GM18519 (cell line): ENCODE measurements around the gene ATP2B3.

Experiments
- ATAC-seq: cut with Tn5 transposase; IDR thresholded peaks from one replicate; pipeline ENCODE4 v1.9.1; 2021; ENCODE audit warnings: mild to moderate bottlenecking, moderate library complexity; ENCODE audit not compliant: unreplicated experiment, low FRiP score

The ATP2B3 gene

DNA sequence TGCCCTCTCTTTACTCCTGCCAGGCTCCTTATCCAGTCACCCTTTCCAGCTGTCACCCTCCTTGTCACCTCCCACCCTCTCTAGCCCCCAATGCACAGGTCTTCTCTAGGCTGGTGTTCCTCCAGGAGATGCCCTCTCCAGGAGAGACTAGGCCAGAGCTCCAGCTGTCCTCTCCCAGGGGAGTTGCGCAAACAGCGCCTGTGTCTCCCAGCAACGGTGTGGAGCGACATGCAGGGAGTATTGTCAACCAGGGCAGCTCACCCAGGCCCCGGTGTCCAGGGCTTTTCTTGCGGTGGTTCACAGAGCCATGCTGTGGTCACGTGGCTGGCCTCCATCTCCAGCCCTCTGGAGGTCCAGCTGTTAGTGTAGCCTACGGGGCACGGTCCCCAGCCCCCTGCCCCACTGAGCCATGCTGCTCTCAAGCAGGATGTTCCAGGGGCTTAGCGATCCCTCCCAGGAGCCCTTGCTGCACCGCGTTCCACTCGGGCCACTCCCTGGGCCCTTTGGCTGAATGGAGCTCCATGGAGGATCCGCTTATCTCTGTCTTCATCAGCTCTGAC is 46.7 kb downstream of the ATP2B3 start:
- no peak for ATAC-seq

DNA sequence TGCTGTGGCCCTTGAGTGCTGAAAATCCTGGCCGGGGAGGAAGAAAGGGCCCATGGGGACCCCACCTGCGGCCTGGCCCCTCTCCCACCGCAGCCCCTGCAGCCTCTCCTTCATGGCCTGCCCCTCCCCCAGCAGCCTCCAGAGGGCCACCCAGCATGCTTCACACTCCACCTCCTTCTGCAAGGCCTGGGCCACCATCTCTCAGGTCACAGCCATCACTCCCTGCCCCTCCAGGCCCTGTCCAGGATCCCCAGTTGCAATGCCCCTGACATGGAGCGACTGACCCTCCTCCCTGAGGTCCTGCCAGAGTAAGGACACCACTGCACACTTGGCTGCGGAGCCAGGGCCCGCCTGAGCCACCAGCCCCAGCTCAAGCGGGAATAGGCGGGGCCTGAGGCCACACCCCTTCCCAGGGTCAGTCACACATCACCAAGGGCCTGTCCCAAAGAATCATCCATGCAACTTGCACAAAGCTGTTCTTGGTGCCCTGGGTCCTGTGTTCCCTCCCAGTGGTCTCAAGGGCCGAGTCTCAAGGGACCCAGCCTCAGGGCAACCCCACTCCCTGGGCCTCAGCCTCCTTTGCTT is 48.6 kb downstream of the ATP2B3 start:
- no peak for ATAC-seq

DNA sequence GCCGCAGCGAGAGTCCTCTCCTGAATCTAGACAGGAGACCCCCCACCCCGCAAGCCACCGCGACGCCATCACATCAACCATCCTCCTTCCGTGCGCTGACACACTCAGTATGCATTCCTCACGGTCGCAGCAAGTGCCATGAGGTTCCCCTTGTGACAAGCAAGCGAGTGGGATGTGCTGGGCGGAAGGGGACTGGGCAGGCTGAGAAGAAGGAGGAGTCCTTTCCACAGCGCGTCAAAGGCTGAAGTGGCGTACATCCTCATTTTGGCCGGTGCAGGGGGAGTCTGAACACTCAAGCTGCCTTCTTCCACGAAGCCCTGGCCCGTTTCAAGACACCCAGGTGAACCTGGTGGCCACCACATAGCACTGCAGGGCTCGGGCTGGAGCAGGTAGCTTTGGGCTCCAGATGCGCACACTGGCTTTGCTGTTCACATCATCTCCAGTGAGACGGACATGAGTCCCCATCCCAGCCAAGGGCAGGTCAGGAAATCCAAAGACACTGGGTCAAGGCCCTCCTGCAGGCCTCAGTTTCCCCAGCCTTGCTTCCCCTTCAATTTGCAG is 51.1 kb downstream of the ATP2B3 start:
- ATAC-seq: no peak

DNA sequence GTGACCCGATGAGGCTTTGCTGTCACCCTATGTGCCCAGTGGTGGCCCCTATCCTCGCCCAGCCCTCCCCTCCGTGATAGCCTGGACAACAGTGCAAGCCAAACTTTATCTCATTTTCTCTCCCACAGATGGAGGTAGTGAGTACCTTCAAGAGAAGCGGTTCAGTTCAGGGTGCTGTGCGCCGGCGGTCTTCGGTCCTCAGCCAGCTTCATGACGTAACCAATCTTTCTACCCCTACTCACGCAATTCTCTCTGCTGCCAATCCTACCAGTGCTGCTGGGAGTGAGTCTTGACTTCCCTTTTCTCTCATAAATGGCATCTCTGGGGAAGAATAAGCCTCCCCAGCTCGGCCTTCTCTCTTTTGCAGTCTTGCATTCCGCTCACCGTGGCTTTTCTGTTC is 52.0 kb downstream of the ATP2B3 start:
- no peak for ATAC-seq

DNA sequence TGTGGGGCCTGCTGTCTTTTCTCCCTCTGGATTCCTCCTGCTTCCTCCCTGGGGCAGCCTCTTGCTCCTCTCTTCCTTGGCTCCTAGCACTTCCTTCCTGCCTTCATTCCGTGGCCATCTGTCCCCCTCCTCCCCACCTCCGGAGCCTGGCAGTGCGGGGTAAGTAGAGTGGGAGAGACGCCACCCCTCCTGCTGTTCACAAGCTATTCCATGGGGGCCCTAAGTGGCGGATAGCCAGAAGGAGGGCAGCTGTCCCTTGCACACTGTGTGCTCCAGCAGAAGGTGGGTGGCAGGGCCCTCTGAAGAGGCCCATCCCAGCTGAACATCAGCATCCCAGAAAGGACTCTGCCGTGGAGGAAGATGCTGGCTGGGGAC is 54.1 kb downstream of the ATP2B3 start:
- no peak for ATAC-seq

DNA sequence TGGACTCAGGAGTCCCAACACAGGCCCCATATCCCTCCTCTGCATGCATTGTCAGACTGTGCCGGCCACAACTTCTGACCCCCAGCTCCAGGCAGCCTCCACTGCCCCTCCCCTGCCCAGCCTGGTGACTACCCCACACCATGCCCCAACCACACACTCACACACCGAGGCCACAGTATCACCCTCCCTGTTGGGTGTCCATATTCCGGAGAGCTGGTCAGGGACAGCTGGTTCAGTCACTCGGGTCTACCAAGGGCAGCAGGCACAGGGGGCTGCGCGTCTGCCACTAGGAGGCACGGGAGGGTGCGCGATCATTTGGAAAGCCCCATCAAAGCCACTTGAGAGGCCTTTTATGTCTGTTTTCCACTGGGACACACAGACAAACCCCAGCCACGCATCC is 55.2 kb downstream of the ATP2B3 start:
- no peak for ATAC-seq

DNA sequence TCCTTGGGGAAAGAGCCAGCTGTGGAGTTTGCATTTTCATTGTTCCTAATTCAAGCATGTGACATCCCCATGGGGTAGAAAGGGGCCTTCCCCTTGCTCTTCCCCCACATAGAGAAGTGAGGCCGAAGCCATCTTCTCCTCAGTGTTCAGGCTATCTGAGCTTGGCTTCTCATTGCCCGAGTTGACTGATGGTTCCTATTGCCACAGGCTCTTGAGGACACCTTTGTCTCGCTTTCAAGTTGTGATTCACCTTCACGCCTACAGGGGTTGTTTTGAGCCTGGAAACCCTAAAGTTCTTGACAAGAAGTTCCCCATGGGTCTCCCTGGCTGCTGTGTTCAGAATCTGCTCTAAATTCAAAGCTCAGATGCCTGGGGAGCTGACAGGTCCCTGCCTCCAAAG is 56.5 kb downstream of the ATP2B3 start:
- no peak for ATAC-seq

DNA sequence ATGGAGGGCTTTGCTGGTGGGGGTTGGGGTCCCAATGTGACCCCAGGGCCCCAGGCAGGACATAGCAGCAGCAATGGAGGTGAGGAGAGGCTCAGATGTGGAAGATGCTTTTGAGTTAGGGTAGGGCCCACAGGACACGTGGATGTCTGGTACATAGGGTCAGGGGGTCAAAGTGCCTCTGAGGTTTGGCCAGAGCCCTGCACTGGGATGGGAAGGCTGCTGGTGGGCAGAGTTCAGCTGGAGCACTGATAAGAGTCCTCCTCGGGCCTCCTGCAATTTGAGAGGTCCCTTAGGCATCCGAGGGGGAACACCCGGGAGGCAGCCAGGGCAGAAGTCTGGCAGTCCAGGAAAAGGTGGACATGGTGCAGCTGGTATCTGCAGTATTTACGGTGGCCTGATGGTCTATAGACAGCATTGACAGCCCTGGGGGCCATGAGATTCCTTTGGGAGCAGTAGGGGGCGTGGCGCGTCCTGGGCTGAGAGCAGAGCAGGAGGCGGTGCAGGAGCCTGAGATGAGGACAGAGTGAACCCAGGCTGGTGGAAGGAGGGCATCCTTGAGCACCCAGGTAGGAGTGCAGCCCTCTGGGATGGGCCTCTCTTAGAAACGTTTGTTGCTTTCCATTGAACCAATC is 58.9 kb downstream of the ATP2B3 start:
- no peak for ATAC-seq

DNA sequence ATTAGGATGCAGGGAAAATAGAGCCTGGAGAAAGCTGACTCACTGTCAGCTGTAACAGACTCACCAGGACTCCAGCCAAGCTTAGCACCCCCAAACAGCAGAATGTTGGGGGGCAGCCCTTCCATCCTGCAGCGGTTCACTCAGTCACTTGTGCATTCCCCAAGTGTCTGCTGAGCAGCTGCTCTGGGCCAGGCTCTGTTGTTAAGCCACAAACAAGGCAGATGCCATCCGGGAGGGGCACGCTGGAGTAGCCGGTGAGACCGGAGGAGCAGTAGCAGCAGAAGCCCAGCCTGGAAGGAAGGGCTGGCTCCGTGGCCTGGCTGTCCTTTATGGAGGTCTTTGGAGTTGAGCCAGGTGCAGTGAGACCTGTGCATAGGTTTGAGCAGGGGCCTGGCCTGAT is 59.5 kb downstream of the ATP2B3 start:
- no peak for ATAC-seq

DNA sequence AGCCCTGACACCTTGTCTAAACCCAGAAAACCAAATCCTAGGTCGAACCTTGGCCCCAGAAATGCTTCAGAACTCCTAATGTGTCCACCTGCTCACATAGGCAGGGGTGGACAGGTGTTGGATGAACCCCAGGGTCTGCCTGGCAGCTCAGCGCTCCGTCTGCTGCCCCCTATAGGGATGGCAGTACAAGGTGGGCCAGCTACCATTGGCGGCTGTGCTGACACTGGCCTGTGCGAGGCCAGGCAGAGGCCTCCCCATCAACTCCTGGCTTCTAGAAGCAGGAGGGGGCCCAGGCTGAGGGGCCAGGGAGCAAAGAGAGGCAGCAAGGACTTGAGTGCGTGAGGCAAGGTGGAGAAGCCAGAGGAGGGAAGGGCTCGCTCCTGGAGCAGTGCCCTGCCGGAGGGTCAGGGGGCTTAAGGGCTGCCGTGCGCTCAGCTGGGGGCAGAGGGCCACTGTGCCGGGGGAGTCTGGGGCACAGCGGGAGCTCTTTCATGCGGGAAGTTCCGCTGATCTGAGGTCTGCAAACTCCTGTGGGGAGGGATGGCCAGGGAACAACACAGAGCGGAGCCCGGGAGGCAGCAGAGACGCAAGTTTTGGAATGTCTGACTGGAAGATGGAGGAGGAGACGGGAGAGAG is 60.9 kb downstream of the ATP2B3 start:
- ATAC-seq: no peak

DNA sequence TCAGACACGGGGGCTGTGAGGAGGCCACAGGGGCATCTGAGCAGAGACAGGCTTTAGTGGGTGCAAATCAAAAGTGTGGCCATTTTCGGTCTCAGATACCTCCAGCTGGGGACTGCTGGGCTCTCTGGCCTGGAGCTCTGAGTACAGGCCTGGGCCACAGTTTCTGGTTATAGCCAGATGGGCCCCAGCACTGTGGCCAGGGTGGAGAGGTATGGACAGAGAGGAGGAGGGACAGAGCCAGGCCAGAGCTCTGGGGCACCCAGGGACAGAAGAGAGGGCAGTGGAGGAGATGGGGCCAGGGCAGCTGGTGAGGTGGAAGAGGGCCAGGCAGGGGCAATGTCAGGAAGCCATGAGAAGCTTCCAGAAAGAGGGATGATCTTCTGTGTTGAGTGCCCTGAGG is 61.4 kb downstream of the ATP2B3 start:
- ATAC-seq: no peak

DNA sequence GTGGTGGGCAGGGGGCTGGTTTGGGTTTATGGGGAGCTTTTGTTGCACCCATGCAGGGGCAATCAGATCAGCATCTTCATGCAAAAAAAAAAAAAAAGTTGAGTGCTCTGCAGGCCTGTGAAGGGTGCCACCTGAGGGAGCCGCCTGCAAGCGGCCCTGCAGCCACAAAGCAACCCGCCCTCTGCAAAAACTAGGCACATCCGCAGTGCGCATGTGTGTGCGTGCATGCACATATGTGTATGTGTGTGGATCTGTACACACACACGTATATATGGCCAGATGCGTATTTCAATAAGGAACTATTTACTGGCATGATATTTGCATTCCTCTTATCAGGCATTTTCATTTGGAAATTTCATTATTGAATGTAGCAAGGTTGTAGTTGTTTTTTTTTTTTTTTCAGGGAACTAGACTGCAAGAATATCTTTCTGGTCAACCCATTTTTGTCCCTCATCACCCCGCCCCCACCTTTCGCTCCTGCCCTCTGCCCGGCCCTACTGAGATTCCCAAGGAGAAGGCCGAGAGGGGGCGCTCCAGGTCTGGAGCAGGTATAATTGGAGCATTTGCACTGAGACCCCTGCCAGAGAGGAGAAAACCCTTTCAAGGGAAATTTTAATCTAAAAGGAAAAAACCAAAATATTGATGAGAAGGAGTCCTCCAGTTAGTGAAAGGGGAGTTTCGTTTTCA is 63.4 kb downstream of the ATP2B3 start:
- no peak for ATAC-seq

DNA sequence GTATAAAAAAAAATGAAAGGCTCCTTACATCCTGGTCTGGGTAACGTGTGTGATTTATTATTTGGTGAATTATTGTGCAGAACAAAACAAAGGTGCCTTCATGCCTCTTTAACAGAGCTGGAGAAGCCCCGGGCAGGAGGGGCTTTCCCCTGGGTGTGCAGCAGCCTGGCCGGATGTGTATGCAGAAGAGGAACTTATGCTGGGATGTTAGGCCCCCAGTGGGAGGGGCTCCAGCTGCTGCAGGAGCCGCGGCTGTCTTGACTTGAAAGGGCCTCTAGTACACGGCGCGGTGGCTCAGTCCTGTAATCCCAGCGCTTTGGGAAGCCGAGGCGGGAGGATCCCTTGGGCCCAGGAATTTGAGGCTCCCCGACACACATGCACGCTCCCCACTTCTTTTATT is 65.5 kb downstream of the ATP2B3 start:
- ATAC-seq: peak; percentile 92

DNA sequence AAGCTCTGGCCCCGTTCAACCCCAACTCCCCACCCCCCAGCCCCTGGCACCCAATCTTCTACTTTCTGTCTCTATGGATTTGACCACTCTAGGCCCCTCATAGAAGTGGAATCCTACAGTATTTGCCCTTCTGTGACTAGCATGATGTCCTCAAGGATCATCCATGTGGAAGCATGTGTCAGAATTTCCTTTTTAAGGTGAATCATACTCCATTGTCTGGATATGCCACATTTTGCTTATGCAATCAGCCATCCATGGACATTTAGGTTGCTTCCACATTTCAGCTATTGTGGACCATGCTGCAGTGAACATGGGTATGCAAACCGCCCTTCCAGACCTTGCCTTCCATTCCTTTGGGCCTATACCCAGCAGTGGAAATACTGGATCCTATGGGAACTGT is 66.0 kb downstream of the ATP2B3 start:
- ATAC-seq: no peak

DNA sequence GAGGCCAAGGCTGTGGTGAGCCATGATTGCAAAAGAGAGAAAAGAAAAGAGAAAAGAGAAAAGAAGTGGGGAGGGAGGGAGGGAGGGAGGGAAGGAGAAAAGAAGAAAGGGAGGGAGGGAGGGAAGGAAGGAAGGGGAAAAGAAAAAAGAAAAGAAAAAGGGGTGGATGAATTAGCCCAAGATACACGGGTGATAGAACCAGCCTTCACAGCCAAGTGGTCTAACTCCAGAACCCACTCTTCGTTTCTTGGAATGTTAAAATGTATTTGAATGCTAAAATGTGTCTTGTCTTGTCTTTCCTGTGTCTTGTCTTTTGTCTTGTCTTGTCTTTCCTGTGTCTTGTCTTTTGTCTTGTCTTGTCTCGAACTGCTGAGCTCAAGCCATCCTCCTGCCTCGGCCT is 68.4 kb downstream of the ATP2B3 start:
- ATAC-seq: no peak

DNA sequence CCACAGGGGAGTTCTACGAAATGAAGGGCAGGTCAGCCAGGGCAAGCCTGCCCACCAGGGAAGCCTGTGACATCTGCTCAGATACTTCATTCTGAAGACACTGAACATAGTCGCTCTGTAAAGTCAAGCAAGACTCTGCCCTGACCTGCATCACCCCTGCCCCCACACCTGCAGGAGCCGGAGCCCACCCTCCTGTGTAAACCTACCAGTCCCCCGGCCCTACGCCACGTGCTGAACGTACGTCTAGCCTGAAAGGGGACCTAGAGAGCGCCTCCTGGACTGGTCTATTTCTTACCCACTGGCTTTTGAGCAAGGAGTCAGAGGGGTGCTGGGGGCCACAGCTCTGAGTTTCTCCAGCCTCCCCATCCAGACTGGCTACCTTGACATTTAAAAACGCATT is 69.9 kb downstream of the ATP2B3 start:
- ATAC-seq: no peak

DNA sequence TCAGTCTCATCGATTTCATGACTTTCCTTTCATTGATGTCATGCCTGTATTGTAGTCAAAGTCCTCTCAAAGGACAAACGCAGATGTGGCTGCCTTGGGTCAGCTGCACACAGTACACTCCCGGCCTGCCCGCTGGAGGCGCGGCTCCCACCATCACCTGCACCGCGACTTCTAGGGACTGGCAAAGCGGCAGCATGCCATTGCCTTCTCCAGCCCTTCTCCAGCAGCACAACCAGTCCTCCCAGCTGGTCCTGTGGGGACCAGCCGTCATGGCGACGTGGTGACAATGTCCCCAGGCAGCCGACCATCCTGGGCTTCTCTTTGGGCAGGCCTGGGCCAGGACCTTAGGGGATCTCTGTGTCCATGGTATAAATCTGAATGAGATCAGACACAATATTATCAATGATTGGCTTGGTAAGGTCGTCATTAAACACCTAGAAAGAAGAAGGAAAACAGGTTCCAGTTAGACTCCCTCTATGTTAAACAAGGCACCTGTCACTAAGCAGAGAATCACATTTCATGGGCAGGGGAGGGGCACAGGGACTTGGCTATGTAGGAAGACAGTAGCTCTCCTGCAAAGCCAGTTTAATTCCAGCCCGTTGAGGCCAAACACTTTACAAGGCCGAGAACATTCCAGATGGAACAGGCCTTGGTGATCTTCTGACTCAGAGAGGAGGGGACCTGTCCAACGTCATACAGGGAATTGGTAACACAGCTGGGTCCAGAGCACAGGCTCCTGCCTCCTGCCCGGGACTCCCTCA is 70.8 kb downstream of the ATP2B3 start:
- no peak for ATAC-seq

DNA sequence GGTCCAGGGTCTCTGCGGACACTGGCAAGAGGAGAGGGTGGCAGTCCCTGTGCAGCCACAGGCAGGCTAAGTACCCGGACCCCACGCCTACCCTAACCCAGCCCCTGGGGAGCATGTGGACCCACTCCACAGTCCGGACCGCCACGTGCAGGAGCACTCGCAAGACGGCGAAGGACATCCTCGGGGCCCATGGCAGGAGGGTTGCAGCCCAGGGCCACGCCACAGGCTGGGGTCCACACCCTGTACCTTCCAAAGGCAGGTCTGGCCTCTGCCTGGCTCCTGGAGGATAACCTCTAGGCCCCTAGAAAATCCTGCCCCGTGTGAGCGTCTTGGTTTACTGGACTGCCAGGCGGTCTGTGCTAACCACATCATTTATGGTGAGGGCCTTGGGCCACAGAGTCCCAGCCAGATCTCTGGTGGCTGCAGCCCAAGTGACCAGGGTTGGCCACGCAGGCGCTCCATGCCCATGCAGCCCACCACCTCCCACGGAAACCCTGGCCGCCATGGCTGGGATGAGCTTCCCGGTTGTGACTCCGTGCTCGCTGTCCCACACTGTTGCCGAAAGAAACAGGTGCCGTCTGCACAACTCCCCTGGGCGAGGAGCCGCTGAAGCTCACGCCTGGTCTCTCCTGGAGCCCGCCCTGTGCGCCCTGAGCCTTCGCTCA is 71.5 kb downstream of the ATP2B3 start:
- ATAC-seq: no peak

DNA sequence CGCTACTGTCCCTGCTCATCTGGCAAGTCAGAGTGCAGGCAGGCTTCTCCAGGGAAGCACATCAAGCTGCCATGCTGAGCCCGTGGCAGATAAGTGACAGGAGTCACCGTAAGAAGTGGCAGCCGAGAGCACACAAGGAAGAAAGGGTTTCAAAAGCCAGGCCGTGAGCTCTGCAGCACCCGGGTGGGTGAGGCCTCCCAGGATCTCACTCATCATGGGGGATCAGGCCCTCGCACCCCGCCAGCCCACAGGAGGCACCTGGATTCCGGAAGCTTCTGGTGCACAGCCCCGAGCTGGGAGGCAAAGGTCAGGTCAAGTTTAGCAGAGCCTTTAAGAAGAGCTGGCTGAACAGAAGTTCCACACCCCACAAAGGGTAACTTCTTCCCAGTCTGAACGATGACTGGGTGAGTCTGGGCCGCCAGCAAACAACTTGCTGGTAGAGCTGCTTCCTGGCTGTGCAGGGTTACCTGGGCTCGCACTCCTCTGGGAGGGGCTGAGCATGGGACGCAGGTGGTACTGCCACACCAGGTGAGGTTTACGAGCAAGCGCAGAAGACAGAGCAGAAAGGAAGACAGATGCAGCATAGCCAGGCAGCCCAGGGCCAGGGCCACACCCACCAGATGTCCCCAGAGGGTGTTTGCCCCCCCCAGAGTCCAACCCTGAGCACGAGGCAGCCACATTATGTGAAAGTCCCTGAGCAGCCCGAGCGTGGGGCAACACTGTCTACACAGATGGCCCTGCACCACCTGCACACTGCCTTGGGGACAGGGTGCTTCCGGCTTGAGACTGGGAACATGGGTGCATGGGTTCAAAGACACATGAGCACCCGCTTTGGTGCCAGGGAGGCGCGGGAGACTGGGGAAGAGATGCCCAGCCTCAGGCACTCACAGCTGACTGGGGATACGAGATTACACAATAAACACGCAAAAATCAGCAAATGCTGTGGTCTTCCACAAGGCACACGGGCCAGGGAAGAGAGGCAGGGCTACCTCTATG is 73.8 kb downstream of the ATP2B3 start:
- no peak for ATAC-seq
